ENCODE results near the gene TFPT. TPM values are rescaled to one million over a fixed set of nuclear protein-coding genes. Genes with fewer than 3 reads are reported as not detected.
"Not testable (repeated sequence)": the region's sequence is repeated elsewhere in the genome, so short reads cannot be mapped to it uniquely, and the experiment has no call there.

TFPT gene
- total RNA-seq, 1 experiment from 2014 or later = 45.4 TPM

- CTCF ChIA-PET = no interaction called here
- TF ChIP-seq REST (IDR thresholded peaks at IDR 0.05; ENCODE audit: insufficient read depth in 1 of 2, low read depth in 2 of 2, low read length in 1 of 2) (peak in 1 of 2 experiments; percentile 66; a peak in 1 of 4 replicates), CTCF (IDR thresholded peaks at IDR 0.05) (no peak), SIN3A (IDR thresholded peaks at IDR 0.05; ENCODE audit: borderline replicate concordance, insufficient read depth, low read depth, low read length) (peak; percentile 68; the same call in 1 of the 2 replicates), TCF7L2 (IDR thresholded peaks at IDR 0.05; ENCODE audit: low read depth, low read length) (peak; percentile 35; the same call in 1 of the 2 replicates), POLR2AphosphoS5 (IDR thresholded peaks at IDR 0.05; ENCODE audit: low read depth, low read length) (peak; percentile 94)
- intact Hi-C loops (cut with micrococcal nuclease; ENCODE audit: unreplicated experiment) (no loop called here), in situ Hi-C loops (cut with HindIII; ENCODE audit: low pct_unique_long_range_greater_than_20kb, low sequenced_read_pairs) (no loop called here)
- Histone ChIP-seq H3K4me3 (ENCODE audit: low read depth in 2 of 2, low read length in 2 of 2) (peak within 1 kb of the TSS; percentile 56 to 96), H3K36me3 (ENCODE audit: control insufficient read depth, insufficient read depth, low read length) (no peaks in the 10 kb centered on the region; the same call in 1 of the 2 replicates), H3K27ac (ENCODE audit: low read length) (peak within 1 kb of the TSS; percentile 96), H3K27me3 (ENCODE audit: control insufficient read depth, insufficient read depth, low read length) (no peaks in the 10 kb centered on the region), H3K9me3 (ENCODE audit: control insufficient read depth, insufficient read depth, low read depth, low read length) (no peaks in the 10 kb centered on the region), H3K4me1 (ENCODE audit: control insufficient read depth, insufficient read depth, low read length) (peaks cover 9% of the 10 kb centered on the region; the same call in 1 of the 2 replicates)
- BruUV-seq (replicated peaks) = no TSS peak
- POLR2A ChIA-PET = interaction anchor here (0.7 kb wide), 1 partner anchor 1323 kb away, joined by 4 read pairs; no protein-coding TSS in a partner anchor
- peak; percentile 95 for DNase-seq (ENCODE audit: low read depth, low spot score)
- ATAC-seq = peak; percentile 96
Observed at GRCh38 chr19:54102421-54103169, 12.9 kb downstream of the TFPT start, which contains the start of gene NDUFA3. TSS of gene NDUFA3 (plus strand) at chr19:54102855. CDS start at chr19:54102879, 24 bp downstream.

GRCh38 chr19:54100561-54100960 is 14.9 kb downstream of the TFPT start, which contains the start of gene OSCAR:
TSS of gene OSCAR (minus strand) at chr19:54100803. CDS start at chr19:54100792, 11 bp downstream.
- BruUV-seq (replicated peaks) = no TSS peak
- H3K27ac ChIP-seq (ENCODE audit: low read length) = peak within 1 kb of the TSS; percentile 77
- POLR2A ChIA-PET = interaction anchor here (0.6 kb wide), 1 partner anchor 232 kb away, joined by 3 read pairs; no protein-coding TSS in a partner anchor
- no peak within 1 kb of the TSS for H3K4me3 ChIP-seq (ENCODE audit: low read depth in 2 of 2, low read length in 2 of 2)
- CTCF ChIA-PET = no interaction called here
- H3K36me3 ChIP-seq (ENCODE audit: control insufficient read depth, insufficient read depth, low read length) = no peaks in the 10 kb centered on the region; the same call in 1 of the 2 replicates
- DNase-seq (ENCODE audit: low read depth, low spot score) (no peak), ATAC-seq (no peak)
- TF ChIP-seq TCF7L2 (IDR thresholded peaks at IDR 0.05; ENCODE audit: low read depth, low read length) (no peak), POLR2AphosphoS5 (IDR thresholded peaks at IDR 0.05; ENCODE audit: low read depth, low read length) (no peak), CTCF (IDR thresholded peaks at IDR 0.05) (no peak)
- no peaks in the 10 kb centered on the region for H3K27me3 ChIP-seq (ENCODE audit: control insufficient read depth, insufficient read depth, low read length)
- H3K9me3 ChIP-seq (ENCODE audit: control insufficient read depth, insufficient read depth, low read depth, low read length) = no peaks in the 10 kb centered on the region
- in situ Hi-C loops (cut with HindIII; ENCODE audit: low pct_unique_long_range_greater_than_20kb, low sequenced_read_pairs) = no loop called here
- intact Hi-C loops (cut with micrococcal nuclease; ENCODE audit: unreplicated experiment) = no loop called here
- peaks cover 18% of the 10 kb centered on the region for H3K4me1 ChIP-seq (ENCODE audit: control insufficient read depth, insufficient read depth, low read length)

- CTCF ChIA-PET; in situ Hi-C loops (cut with HindIII; ENCODE audit: low pct_unique_long_range_greater_than_20kb, low sequenced_read_pairs); H3K9me3 ChIP-seq (ENCODE audit: control insufficient read depth, insufficient read depth, low read depth, low read length); H3K4me3 ChIP-seq (ENCODE audit: low read depth in 2 of 2, low read length in 2 of 2); H3K27me3 ChIP-seq (ENCODE audit: control insufficient read depth, insufficient read depth, low read length); POLR2A ChIA-PET; DNase-seq (ENCODE audit: low read depth, low spot score); ATAC-seq; H3K36me3 ChIP-seq (ENCODE audit: control insufficient read depth, insufficient read depth, low read length); BruUV-seq (replicated peaks): not testable (repeated sequence)
- H3K4me1 ChIP-seq (ENCODE audit: control insufficient read depth, insufficient read depth, low read length) = peaks cover 19% of the 10 kb centered on the region
- intact Hi-C loops (cut with micrococcal nuclease; ENCODE audit: unreplicated experiment) = loop anchor here (5.0 kb wide), 1 partner anchor 68 kb away; no protein-coding TSS in a partner anchor
- H3K27ac ChIP-seq (ENCODE audit: low read length) = peak overlapping the region; percentile 77
Observed at GRCh38 chr19:54099903-54100255, 15.6 kb downstream of the TFPT start.
